HepG2 (cell line): ENCODE data around the gene CYP4A22. TPM values are rescaled to one million over a fixed set of nuclear protein-coding genes. Genes with fewer than 3 reads are reported as not detected.

Experiments used
- ATAC-seq: fragments of 200-7000 bp; cut with Tn5 transposase; 3 replicates; pipeline ENCODE4 v1.9.1; 2020; ENCODE audit warnings: mild to moderate bottlenecking, moderate library complexity
- BruUV-seq: library from RNA; stranded (reverse); fragments of 400-500 nt; replicated peaks from 2 replicates; lab custom pipeline; 2021; lab: Mats Ljungman, UMichigan
- CTCF ChIA-PET: fragments of 300-600 bp; formaldehyde crosslinking; extraction: SDS; loops from one replicate; lab custom pipeline; 2021; ENCODE audit warnings: low total read pairs, inconsistent platforms, low intra/inter-chr PET ratio; lab: Yijun Ruan, JAX
- POLR2A ChIA-PET: fragments of 350-600 bp; sonication (Branson Sonifier 250); formaldehyde crosslinking; loops from one replicate; lab custom pipeline; 2020; ENCODE audit warnings: antibody characterized with exemption, inconsistent platforms; lab: Yijun Ruan, JAX
- DNase-seq: peaks from one replicate; pipeline ENCODE4 v3.0.0-alpha.2; 2015; ENCODE audit warnings: low spot score
- FAIRE-seq: peaks from 3 replicates; lab custom pipeline; 2011; peaks lifted over from hg19 to GRCh38; lab: Jason Lieb, UNC
- H2AFZ ChIP-seq: one replicate; pipeline ENCODE4 v1.6.1; 2011; ENCODE audit warnings: low read length, inconsistent platforms
- H3K27ac ChIP-seq: fragments of 300-600 bp; 3 replicates; pipeline ENCODE4 v1.8.0; 2011; ENCODE audit warnings: mixed run types, mild to moderate bottlenecking, mixed read lengths, low read length, inconsistent platforms; ENCODE audit not compliant: insufficient read depth; ENCODE audit errors: extremely low read length
- H3K27me3 ChIP-seq, 2 experiments: fragments of 200-600 bp in 1 of 2; 2 replicates in 1 of 2; 3 replicates in 1 of 2; pipeline versions ENCODE4 v1.6.0 to v1.8.0; 2011; ENCODE audit warnings: low read length in 2 of 2, mild to moderate bottlenecking in 2 of 2, moderate library complexity in 2 of 2, inconsistent platforms in 1 of 2; ENCODE audit not compliant: insufficient read depth in 2 of 2, control insufficient read depth in 1 of 2
- H3K36me3 ChIP-seq, 2 experiments: fragments of 200-600 bp in 1 of 2; replicated peaks in 1 of 2; 2 replicates in 1 of 2; 3 replicates in 1 of 2; pipeline versions ENCODE4 v1.5.1 to v1.8.0; 2011; ENCODE audit warnings: low read length in 2 of 2, inconsistent platforms in 1 of 2; ENCODE audit not compliant: insufficient read depth in 2 of 2, control insufficient read depth in 1 of 2
- H3K4me1 ChIP-seq: 2 replicates; pipeline ENCODE4 v1.5.1; 2012; ENCODE audit warnings: low read length, inconsistent platforms; ENCODE audit not compliant: insufficient read depth
- H3K4me2 ChIP-seq: 2 replicates; pipeline ENCODE4 v1.6.0; 2011; ENCODE audit warnings: low read depth, low read length, inconsistent platforms
- H3K4me3 ChIP-seq, 3 experiments: fragments of 200-600 bp in 1 of 3; sonication (generic), shearing (Covaris generic) in 1 of 3; replicated peaks in 1 of 3; 2 replicates each; pipeline ENCODE4 v1.5.1; 2011 to 2016; ENCODE audit warnings: low read length in 3 of 3, inconsistent platforms in 2 of 3, low read depth in 2 of 3, mild to moderate bottlenecking in 2 of 3, control low read depth in 1 of 3, mixed read lengths in 1 of 3; ENCODE audit not compliant: insufficient read depth in 1 of 3
- H3K79me2 ChIP-seq: one replicate; pipeline ENCODE4 v1.6.1; 2011; ENCODE audit warnings: low read length, inconsistent platforms; ENCODE audit not compliant: insufficient read depth
- H3K9ac ChIP-seq: 2 replicates; pipeline ENCODE4 v1.6.0; 2011; ENCODE audit warnings: mild to moderate bottlenecking, low read depth, low read length, inconsistent platforms; ENCODE audit not compliant: insufficient read depth
- H3K9me3 ChIP-seq: 2 replicates; pipeline ENCODE4 v1.5.1; 2012; ENCODE audit warnings: mild to moderate bottlenecking, low read length
- H4K20me1 ChIP-seq: 2 replicates; pipeline ENCODE4 v1.6.0; 2011; ENCODE audit warnings: inconsistent platforms, mild to moderate bottlenecking, low read length, moderate library complexity; ENCODE audit not compliant: insufficient read depth
- BORCS8-MEF2B ChIP-seq: sonication (generic); formaldehyde crosslinking; IDR thresholded peaks from 2 replicates; pipeline ENCODE4 v1.8.0; 2022; ENCODE audit warnings: mild to moderate bottlenecking, missing genetic modification reagents
- NFATC3 ChIP-seq: sonication (generic); formaldehyde crosslinking; IDR thresholded peaks from 2 replicates; pipeline ENCODE4 v1.5.1; 2020; ENCODE audit warnings: mild to moderate bottlenecking, missing genetic modification reagents
- ZC3H13 ChIP-seq: sonication (generic); formaldehyde crosslinking; IDR thresholded peaks from 2 replicates; pipeline ENCODE4 v1.8.1; 2023; ENCODE audit warnings: mild to moderate bottlenecking, missing genetic modification reagents, moderate library complexity
- WGBS: methylation state at CpG from one replicate; pipeline ENCODE4 v1.1.6; 2017; ENCODE audit warnings: low lambda C conversion rate; 5-methylcytosine and 5-hydroxymethylcytosine counted together
- in situ Hi-C: cut with HindIII; loops from 2 replicates; pipeline ENCODE4 v1.10.0; 2017; ENCODE audit warnings: low pct_unique_long_range_greater_than_20kb; ENCODE audit not compliant: extremely low pct_ligation_motif_present
- intact Hi-C: fragments of 100-400 bp; cut with micrococcal nuclease; formaldehyde crosslinking; loops from one replicate; pipeline ENCODE4 v1.10.0; 2022; ENCODE audit not compliant: unreplicated experiment
- polyA plus RNA-seq, 8 experiments: library from polyadenylated mRNA; depleted of rRNA in 3 of 8; stranded (reverse) in 7 of 8; unstranded in 1 of 8; fragments of >200 nt; fragmentation: Illumina TruSeq in 4 of 8; extraction: Trizol in 4 of 8; gene quantifications; 2 replicates each; pipeline versions ENCODE4 v1.2.1 to v1.2.3, GENCODE V29; 2011 to 2016; ENCODE audit warnings: low read depth in 4 of 8, missing spikeins in 1 of 8, mixed read lengths in 1 of 8; ENCODE audit not compliant: insufficient read depth in 1 of 8
- total RNA-seq, 5 experiments: library from RNA; depleted of rRNA; stranded (reverse); fragments of >200 nt; fragmentation: Illumina TruSeq; extraction: Trizol; gene quantifications; 2 replicates each; pipeline ENCODE4 v1.2.3, GENCODE V29; 2016; ENCODE audit warnings: low read depth in 1 of 5
- TF ChIP-seq, protein P1 (sequence below): sonication (generic); formaldehyde crosslinking; IDR thresholded peaks from 2 replicates; pipeline ENCODE4 v1.5.1; 2020; ENCODE audit warnings: mild to moderate bottlenecking, missing genetic modification reagents, moderate library complexity

The CYP4A22 gene
- total and polyA plus RNA-seq, 2 of the 13 experiments (the other 11 are each of a cell fraction or from before 2014, with no cell fraction given) = not detected

GRCh38 chr1:47180603-47181094 is 43.4 kb downstream of the CYP4A22 start:
- TF ChIP-seq BORCS8-MEF2B (CRISPR knock-in tag) (no peak), ZC3H13 (CRISPR knock-in tag) (0 out of 2 replicates have a peak, but pooled peaks have one; percentile 23)
- peak overlapping the region; percentile 99 for H3K4me2 ChIP-seq
- no peak overlapping the region for H3K27ac ChIP-seq
- H3K79me2 ChIP-seq = no peaks in the 10 kb centered on the region
- H3K4me1 ChIP-seq = peaks cover 78% of the 10 kb centered on the region
- H3K9me3 ChIP-seq = no peaks in the 10 kb centered on the region
- H3K4me3 ChIP-seq = peak overlapping the region in 1 of 3 experiments; percentile 37; a peak in 1 of 6 replicates
- no peaks in the 10 kb centered on the region for H4K20me1 ChIP-seq
- WGBS = 31% methylated on average over 3 of the region's 3 CpGs
- intact Hi-C loops (no loop called here), in situ Hi-C loops (loop anchor here (25.0 kb wide), 1 partner anchor 532 kb away; no protein-coding TSS in a partner anchor)
- no peak overlapping the region for H2AFZ ChIP-seq
- DNase-seq (no peak), FAIRE-seq (no peak), ATAC-seq (no peak)
- POLR2A ChIA-PET = interaction anchor here (0.9 to 7.5 kb wide), 2 partner anchors 10 to 82 kb away, joined by 4 to 168 read pairs; partner anchors contain the start of gene PDZK1IP1
- H3K9ac ChIP-seq = no peak overlapping the region
- H3K36me3 ChIP-seq = no peaks in the 10 kb centered on the region
- BruUV-seq = no TSS peak
- CTCF ChIA-PET = interaction anchor here (3.1 kb wide), 1 partner anchor 82 kb away, joined by 46 read pairs; no protein-coding TSS in a partner anchor
- no peaks in the 10 kb centered on the region; a peak in 1 of 5 replicates for H3K27me3 ChIP-seq

- Histone ChIP-seq H3K9ac (peak overlapping the region; percentile 45), H3K27me3 (no peaks in the 10 kb centered on the region; a peak in 1 of 5 replicates), H3K4me3 (peak overlapping the region in 2 of 3 experiments; percentile 4 to 37; a peak in 2 of 6 replicates), H2AFZ (no peak overlapping the region), H3K36me3 (no peaks in the 10 kb centered on the region), H3K79me2 (no peaks in the 10 kb centered on the region), H3K27ac (no peak overlapping the region), H4K20me1 (no peaks in the 10 kb centered on the region), H3K4me1 (peaks cover 78% of the 10 kb centered on the region), H3K4me2 (peak overlapping the region; percentile 99), H3K9me3 (no peaks in the 10 kb centered on the region)
- TF ChIP-seq, protein P1, sequence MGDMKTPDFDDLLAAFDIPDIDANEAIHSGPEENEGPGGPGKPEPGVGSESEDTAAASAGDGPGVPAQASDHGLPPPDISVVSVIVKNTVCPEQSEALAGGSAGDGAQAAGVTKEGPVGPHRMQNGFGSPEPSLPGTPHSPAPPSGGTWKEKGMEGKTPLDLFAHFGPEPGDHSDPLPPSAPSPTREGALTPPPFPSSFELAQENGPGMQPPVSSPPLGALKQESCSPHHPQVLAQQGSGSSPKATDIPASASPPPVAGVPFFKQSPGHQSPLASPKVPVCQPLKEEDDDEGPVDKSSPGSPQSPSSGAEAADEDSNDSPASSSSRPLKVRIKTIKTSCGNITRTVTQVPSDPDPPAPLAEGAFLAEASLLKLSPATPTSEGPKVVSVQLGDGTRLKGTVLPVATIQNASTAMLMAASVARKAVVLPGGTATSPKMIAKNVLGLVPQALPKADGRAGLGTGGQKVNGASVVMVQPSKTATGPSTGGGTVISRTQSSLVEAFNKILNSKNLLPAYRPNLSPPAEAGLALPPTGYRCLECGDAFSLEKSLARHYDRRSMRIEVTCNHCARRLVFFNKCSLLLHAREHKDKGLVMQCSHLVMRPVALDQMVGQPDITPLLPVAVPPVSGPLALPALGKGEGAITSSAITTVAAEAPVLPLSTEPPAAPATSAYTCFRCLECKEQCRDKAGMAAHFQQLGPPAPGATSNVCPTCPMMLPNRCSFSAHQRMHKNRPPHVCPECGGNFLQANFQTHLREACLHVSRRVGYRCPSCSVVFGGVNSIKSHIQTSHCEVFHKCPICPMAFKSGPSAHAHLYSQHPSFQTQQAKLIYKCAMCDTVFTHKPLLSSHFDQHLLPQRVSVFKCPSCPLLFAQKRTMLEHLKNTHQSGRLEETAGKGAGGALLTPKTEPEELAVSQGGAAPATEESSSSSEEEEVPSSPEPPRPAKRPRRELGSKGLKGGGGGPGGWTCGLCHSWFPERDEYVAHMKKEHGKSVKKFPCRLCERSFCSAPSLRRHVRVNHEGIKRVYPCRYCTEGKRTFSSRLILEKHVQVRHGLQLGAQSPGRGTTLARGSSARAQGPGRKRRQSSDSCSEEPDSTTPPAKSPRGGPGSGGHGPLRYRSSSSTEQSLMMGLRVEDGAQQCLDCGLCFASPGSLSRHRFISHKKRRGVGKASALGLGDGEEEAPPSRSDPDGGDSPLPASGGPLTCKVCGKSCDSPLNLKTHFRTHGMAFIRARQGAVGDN (CRISPR knock-in tag) = peak; percentile 31
- TF ChIP-seq NFATC3 (CRISPR knock-in tag) = no peak
- ChIA-PET CTCF (no interaction called here), POLR2A (interaction anchor here (0.9 to 7.5 kb wide), 2 partner anchors 9 to 82 kb away, joined by 4 to 168 read pairs; partner anchors contain the start of gene PDZK1IP1)
- intact Hi-C loops (no loop called here), in situ Hi-C loops (loop anchor here (25.0 kb wide), 1 partner anchor 531 kb away; no protein-coding TSS in a partner anchor)
- no peak for DNase-seq
- no TSS peak for BruUV-seq
- 0 out of 3 replicates have a peak, but pooled peaks have one; percentile 4 for ATAC-seq
- FAIRE-seq = no peak
- WGBS = 44% methylated on average over 7 of the region's 18 CpGs
These were observed 44.1 kb downstream of the CYP4A22 start for GRCh38 chr1:47181095-47181954.
